ENCODE measurements around the gene PTPN4.
"Not testable (repeated sequence)": the region's sequence is repeated elsewhere in the genome, so short reads cannot be mapped to it uniquely, and the experiment has no call there.

The PTPN4 gene

GRCh38 chr2:119941981-119942513, 182.3 kb downstream of the PTPN4 start:
- DNase-seq (ENCODE audit: low spot score), result no peak

DNA sequence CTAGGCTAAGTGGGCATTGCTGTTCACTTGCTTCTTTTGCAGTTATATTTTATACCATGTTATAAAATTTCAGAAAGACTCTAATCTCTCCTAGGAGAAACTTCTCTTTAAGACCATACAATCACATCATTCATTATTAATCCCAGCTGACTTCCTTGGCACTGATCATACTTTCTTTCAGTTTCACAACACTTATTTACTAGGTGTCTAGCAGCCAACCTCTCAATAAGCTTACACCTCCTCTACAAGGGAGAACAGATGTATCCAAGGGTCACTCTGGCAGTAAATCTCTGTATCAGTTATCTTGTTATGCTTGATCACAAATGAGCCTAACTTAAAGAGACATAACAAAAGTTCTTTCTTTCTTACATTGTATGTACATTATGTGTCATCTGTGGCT, 183.3 kb downstream of the PTPN4 start:
- DNase-seq (ENCODE audit: low spot score), result no peak

GRCh38 chr2:119947535-119947934, 187.8 kb downstream of the PTPN4 start:
- DNase-seq (ENCODE audit: low spot score), result no peak

DNA sequence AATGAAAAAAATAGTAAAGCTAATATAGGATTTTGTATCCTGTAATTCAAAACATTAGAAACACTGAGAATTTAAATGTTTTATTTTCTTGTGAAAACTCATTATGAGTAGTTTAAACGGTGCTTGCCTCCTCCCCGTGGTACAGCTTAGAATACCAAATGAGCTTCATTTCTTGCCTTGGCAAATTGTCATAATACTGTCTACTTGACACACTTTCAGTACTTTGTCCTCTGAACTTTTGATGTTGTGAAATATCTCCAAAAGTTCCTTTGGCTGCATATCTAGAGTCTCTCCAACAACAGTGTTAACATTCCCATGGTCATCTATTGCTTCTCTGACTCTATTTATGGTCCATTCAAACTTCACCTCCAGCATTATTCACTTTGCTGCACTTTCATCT, 191.2 kb downstream of the PTPN4 start:
- no peak for DNase-seq (ENCODE audit: low spot score)

DNA sequence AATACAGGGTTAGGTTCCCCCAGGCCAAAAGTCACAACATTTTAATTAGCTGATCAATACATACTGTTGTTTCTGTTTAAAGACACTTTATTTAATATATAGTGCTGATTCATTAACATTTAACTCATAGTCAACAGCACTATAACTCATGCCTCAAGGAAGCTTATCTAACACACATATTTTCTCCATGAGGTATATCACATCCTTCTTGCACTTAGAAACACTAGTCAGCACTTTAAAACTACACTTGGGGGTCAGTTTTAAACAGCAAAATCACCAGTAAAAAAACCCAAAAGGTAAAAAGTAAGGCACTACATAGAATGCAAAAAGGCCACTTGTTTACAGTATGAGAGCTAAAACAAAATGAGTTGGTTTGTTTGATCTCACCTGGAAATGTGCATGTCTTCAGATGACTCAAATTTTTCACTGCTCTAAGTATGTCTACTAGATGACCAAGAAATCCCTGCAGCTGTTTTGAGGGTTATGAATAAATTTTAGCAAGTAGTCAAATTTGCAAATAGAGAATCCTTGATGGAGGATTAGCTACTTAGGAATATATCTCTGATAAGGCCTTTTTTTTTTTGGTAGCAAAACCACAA, 199.0 kb downstream of the PTPN4 start:
- no peak for DNase-seq (ENCODE audit: low spot score)

GRCh38 chr2:119960821-119961220, 201.1 kb downstream of the PTPN4 start:
- DNase-seq (ENCODE audit: low spot score), result peak; percentile 1

DNA sequence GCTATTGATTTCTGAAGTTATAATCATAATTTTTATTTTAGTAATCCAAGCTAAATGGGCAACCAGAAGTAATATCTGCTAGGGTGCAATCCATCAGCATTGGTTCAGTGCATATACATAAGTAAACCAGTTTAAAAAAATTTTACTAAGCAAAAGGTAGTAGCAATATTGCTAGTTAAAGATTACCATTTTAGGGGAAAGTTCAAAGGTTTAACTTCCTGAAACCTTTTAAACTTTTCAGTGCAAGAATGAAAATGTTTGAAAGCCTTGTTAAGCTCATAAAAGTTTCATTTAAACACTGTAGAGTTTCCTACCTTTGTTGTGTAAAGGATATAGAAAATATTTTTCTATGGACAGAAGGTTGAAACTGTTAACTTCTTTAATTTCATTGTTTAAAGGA, 222.2 kb downstream of the PTPN4 start:
- DNase-seq (ENCODE audit: low spot score), result no peak

- no peak for DNase-seq (ENCODE audit: low spot score)
These were observed 222.8 kb downstream of the PTPN4 start for GRCh38 chr2:119982506-119982905.

GRCh38 chr2:119983108-119983507, 223.4 kb downstream of the PTPN4 start:
- DNase-seq (ENCODE audit: low spot score), result no peak

DNA sequence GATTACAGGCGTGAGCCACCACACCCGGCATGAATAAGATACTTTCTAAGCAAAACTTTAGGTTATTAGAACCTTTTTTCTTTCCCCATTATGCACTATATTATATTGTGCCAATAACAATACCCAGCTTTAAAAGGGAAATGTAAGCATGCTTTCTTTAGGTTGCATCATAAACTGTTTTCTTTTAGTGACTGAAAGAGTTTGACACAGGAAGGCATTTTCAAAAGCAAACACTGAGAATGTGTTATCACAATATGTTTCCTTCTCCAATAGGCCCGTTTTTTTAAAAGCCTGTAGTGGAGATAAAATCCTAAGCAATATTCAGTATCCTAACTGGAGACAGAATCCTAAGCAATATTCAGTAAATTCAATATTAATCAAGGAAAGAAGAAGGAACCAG, 236.4 kb downstream of the PTPN4 start:
- DNase-seq (ENCODE audit: low spot score), result no peak

DNA sequence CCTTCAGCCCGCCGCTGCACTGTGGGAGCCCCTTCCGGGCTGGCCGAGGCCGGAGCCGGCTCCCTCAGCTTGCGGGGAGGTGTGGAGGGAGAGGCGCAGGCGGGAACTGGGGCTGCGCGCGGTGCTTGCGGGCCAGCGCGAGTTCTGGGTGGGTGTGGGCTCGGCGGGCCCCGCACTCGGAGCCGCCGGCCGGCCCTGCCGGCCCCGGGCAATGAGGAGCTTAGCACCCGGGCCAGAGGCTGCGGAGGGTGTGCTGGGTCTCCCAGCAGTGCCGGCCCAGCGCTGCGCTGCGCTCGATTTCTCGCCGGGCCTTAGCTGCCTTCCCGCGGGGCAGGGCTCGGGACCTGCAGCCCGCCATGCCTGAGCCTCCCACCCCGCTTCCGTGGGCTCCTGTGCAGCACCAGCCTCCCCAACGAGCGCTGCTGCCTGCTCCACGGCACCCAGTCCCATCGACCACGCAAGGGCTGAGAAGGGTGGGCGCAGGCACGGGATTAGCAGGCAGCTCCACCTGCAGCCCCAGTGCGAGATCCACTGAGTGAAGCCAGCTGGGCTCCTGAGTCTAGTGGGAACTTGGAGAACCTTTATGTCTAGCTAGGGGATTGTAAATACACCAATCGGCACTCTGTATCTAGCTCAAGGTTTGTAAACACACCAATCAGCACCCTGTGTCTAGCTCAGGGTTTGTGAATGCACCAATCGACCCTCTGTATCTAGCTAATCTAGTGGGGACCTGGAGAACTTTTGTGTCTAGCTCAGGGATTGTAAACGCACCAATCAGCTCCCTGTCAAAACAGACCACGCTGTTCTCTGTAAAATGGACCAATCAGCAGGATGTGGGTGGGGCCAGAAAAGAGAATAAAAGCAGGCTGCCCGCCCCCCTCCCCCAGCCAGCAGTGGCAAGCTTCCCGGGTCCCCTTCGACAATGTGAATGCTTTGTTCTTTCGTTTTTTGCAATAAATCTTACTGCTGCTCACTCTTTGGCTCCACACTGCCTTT, 237.5 kb downstream of the PTPN4 start:
- not testable (repeated sequence) for DNase-seq (ENCODE audit: low spot score)

GRCh38 chr2:120001471-120001870, 241.7 kb downstream of the PTPN4 start:
- DNase-seq (ENCODE audit: low spot score), result no peak

GRCh38 chr2:120004254-120004653, 244.5 kb downstream of the PTPN4 start:
- DNase-seq (ENCODE audit: low spot score), result no peak

DNA sequence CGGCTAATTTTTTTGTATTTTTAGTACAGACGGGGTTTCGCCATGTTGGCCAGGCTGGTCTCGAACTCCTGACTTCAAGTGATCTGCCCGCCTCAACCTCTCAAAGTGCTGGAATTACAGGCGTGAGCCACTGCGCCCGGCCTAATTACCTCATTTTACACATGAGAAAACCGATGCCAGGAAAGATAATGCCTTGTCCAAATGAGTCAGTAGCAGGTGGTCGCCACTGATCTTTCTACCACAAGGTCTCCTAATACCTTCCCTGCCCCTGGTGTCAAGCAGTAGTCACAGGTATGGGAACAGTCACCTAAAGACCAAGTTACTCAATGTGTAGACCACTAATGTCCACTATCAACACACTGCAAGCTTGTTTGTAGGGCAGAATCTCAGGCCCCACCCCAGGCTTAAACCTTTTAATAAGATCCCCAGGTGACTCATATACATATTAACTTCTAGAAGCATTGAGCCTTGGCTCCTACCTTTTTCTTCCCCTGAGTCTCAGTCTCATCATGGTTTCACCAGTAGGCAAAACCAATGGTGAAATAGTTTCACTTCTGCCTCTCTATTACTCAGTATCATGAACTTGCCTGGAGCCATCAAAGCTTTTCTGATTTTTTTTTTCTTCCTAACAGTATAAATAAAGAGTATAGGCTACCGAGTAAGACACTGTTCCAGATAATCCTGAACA, 246.3 kb downstream of the PTPN4 start:
- DNase-seq (ENCODE audit: low spot score), result no peak

DNA sequence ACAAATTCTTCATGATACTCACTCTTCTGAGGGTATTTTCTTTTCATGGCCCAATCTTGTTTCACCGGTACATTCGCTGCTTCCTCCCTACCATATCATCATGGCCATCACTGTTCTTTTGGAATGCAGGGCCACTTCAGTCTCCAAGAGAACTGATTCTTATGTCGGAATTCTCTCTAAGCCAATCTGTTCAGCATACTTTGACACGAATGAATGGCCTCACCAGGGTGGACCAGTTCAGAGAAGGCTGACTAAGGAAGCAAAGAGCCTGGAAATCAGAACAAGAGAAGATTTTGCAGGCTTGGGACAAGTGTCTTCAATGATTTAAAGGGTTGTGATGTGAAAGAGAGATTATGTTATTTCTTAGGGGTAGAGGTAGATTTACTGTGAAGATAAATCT, 248.1 kb downstream of the PTPN4 start:
- no peak for DNase-seq (ENCODE audit: low spot score)

- DNase-seq (ENCODE audit: low spot score), result no peak
These were observed 252.6 kb downstream of the PTPN4 start for GRCh38 chr2:120012363-120012762.

DNA sequence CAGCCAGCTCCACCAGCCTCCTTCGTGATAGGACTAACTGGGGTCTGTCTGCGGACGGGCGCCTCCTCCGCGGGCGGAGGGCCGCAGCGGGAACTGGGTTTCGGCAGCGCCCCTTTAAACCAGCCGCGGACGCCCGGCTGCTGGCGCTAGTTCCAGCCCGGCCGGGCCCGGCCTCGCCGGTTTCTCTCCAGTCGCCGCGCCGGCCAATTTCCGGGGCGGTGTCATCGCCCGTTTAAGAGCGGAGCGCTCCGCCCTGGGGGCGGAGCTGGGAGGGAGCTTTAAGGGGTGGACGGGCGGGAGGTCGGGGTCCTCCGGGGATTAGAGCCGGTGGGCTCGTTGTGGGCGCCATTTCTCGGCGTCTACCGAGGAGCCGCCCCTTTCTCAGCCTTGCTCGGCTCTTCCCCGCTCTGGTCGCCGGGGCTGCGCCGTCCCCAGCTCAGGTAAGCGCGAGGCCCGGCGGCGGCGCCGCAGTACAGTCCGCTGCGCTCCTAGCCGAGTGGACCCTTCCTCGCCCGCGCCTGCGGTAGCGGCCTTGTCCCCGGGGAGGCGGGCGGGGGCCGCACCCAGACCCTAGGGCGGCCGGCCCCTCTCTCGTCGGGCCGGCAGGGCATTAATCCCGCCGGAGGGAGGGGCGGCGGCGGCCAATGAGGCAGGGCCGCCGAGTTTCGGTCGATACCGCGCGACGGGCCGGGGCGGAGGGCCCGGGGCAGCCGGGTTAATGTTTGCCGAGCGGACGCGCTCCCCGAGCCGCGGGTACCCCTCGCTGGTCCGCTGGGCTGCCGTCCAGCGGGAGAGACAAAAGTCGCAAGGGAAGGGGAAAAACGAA, 253.3 kb downstream of the PTPN4 start, which contains the start of gene EPB41L5:
EPB41L5 (plus strand) TSS at position 307 of the 826 bp plus-strand sequence. CDS start 6,008 bp downstream, outside the sequence.
- DNase-seq (ENCODE audit: low spot score), result peak; percentile 77

DNA sequence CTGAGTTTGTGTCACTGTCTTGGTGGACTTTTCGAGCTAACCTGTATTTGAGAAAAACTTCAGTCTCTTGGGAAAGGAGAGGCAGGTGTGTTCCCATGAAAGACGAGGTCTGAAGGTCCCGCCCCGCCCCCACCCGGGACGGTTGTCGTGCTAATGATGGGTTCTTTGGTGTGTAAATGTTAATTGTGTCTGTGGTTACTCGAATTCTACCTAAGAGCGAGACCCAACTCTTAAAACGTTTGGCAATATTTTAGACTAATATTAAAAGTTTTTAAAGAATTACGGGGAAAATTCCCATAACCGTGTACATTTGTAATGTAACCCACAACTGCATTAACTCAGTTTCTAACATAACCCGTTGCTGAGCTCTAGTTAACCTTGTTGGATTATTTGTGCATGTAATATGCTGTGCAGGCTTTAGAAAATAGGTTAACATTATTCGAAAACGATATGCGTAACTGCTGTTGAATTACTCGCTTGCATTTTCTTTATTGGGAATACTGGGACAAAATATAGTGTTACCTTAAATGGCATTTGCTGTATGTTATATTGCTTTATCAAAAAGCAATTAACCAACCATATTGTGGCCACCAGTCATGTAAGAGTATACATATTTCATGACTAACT, 254.0 kb downstream of the PTPN4 start:
- DNase-seq (ENCODE audit: low spot score), result no peak

DNA sequence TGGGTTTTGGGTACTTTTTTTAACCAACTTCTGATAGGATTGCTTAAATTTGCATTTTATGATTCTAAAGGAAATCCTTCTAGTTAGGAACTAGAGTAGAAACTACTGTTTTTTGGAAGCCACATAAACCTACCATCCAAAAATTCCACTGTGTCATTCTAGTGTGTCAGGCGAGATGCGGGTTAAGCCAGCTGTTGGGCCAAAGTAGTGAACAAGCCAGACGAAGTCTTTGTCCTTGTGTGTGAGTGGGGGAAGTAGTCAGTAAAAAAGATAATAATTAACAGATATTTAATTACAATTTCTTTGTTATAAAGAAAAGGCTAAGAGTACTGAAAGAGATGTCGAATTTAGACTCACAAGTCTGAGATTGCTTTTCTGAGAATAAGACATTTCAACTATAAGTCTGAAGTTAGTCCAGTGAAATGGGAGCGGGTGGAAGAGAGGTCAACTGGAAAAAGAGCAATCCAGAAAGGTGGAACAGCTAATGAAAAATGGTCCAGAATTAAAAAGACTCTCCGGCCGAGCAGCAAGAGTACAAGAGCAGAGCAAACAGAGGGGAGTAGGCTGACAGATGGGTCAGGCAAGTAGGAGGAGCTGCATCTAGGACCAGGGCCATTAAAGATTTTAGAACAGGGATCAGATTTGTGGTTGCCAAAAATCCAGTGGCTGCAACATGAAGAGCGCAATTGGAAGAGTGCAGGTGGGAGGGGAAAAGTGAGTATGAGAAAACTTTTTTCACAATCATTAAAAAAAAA, 254.7 kb downstream of the PTPN4 start:
- no peak for DNase-seq (ENCODE audit: low spot score)

- DNase-seq (ENCODE audit: low spot score), result no peak
These were observed 257.1 kb downstream of the PTPN4 start for GRCh38 chr2:120016800-120017199.
